ENCODE data around the gene ST6GAL1. TPM values are rescaled to one million over a fixed set of nuclear protein-coding genes. Genes with fewer than 3 reads are reported as not detected.

The ST6GAL1 gene
- total RNA-seq, 1 donor = 3.3 TPM

- no peak for DNase-seq (ENCODE audit: low read depth)
- no peak overlapping the region for H3K4me3 ChIP-seq (ENCODE audit: low read depth, low read length)
- TF ChIP-seq CTCF (IDR thresholded peaks at IDR 0.05; ENCODE audit: insufficient read depth, low read length) = no peak
Observed at GRCh38 chr3:187080799-187081450, 150.6 kb downstream of the ST6GAL1 start.

DNA sequence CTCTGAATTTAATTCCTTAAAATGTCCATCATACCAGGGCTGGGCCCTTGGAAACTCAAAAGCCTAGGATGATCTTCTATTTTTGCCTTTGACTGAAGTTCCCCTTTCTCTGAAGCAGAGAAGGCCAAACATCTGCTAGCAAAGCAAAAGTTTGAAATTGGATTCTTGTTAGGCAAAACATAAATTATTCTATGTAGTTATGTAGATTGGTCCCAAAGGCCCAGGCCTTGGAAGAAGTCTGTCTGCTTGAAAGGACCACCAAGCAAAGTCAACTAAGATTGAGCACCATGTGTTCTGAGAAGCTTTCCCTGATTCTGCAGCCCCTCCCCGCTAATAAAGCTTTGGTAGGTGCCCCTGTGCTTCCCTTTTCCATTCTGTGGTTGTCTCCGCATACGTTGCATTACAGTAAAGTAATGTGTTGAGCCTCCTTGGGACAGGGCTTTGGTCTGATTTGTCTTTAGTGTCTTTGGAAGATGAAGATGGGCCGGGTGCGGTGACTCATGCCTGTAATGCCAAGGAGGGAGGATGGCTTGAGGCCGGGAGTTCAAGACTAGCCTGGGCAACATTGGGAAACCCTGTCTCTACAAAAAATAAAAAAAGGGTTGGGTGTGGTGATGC lies 152.5 kb downstream of the ST6GAL1 start:
- DNase-seq (ENCODE audit: low read depth) = no peak
- TF ChIP-seq CTCF (IDR thresholded peaks at IDR 0.05; ENCODE audit: insufficient read depth, low read length) = no peak
- no peak overlapping the region for H3K4me3 ChIP-seq (ENCODE audit: low read depth, low read length)

- no peak for DNase-seq (ENCODE audit: low read depth)
- no peak for TF ChIP-seq CTCF (IDR thresholded peaks at IDR 0.05; ENCODE audit: insufficient read depth, low read length)
- H3K4me3 ChIP-seq (ENCODE audit: low read depth, low read length) = no peak overlapping the region
Observed at GRCh38 chr3:187084126-187084525, 153.8 kb downstream of the ST6GAL1 start.

DNA sequence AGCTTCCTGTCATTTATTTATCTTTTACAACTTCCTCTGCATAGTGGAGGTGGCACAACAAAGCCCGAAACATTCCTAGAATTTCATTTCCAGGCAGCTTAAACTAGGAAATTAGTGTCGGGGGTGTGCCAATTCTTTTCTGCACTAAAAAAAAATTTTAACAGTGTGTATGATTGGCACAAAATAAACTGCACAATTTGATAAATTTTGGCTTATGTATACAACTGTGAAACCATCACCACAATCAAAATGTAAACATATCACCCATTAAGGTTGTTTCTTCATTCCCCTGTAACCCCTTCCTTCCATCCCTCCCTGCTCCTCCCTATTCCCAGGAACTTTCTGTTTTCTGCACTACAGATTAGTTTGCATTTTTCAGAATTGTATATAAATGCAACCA lies 154.3 kb downstream of the ST6GAL1 start:
- no peak overlapping the region for H3K4me3 ChIP-seq (ENCODE audit: low read depth, low read length)
- TF ChIP-seq CTCF (IDR thresholded peaks at IDR 0.05; ENCODE audit: insufficient read depth, low read length) = no peak
- DNase-seq (ENCODE audit: low read depth) = no peak

DNA sequence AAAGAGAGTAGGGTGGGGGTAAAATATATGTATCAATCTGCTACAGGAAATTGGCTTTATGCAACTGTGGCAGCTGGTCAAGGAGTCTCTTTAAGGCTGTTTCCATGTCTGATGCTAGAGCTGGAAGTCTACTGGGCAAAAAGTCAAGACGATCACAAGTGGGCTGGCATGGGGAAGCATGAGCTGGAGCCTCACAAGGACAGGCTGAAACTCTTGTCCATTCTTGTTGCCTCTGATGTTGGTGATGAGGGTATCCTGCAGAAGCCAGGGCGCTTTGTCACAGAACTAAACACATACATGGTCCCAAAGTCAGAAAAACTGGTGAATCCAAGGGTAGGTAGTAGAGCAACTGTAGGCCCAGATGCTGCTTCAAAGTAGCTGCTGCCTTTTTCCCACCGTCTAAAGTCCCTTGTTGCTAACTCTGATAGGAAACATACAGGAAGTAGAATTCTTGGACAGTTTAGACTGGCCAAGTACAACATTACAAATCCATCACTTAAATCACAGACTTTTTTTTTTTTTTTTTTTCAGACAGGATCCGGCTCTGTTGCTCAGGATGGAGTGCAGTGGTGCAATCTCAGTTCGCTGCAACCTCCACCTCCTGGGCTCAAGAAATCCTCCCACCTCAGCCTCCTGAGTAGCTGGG lies 154.8 kb downstream of the ST6GAL1 start:
- no peak for DNase-seq (ENCODE audit: low read depth)
- H3K4me3 ChIP-seq (ENCODE audit: low read depth, low read length) = no peak overlapping the region
- TF ChIP-seq CTCF (IDR thresholded peaks at IDR 0.05; ENCODE audit: insufficient read depth, low read length) = no peak

DNA sequence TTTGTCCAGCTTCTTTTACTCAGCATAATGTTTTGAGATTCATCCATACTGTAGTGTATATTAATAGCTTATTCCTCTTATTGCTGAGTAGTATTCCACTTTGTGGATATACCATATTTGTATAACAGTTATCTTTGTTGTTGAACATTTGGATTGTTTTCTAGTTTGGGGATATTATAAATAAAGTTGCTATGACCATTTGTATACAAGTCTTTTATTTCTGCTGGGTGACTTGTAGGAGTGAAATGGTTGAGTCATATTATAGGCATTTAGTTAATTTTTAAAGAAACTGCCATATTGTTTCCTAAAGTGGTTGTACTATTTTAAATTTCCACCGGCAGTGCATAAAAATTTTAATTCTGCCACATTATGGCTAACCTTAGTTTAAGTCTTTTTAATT lies 155.6 kb downstream of the ST6GAL1 start:
- DNase-seq (ENCODE audit: low read depth) = no peak
- no peak overlapping the region for H3K4me3 ChIP-seq (ENCODE audit: low read depth, low read length)
- no peak for TF ChIP-seq CTCF (IDR thresholded peaks at IDR 0.05; ENCODE audit: insufficient read depth, low read length)
